HG03280 (cell line): Measurements from ENCODE around the gene SMARCA5.
"Not testable (repeated sequence)": the region's sequence is repeated elsewhere in the genome, so short reads cannot be mapped to it uniquely, and the experiment has no call there.

Experiments used
- ATAC-seq: cut with Tn5 transposase; IDR thresholded peaks from one replicate; pipeline ENCODE4 v1.9.1; 2021; ENCODE audit warnings: mild to moderate bottlenecking, moderate library complexity; ENCODE audit not compliant: unreplicated experiment

The SMARCA5 gene, protein sequence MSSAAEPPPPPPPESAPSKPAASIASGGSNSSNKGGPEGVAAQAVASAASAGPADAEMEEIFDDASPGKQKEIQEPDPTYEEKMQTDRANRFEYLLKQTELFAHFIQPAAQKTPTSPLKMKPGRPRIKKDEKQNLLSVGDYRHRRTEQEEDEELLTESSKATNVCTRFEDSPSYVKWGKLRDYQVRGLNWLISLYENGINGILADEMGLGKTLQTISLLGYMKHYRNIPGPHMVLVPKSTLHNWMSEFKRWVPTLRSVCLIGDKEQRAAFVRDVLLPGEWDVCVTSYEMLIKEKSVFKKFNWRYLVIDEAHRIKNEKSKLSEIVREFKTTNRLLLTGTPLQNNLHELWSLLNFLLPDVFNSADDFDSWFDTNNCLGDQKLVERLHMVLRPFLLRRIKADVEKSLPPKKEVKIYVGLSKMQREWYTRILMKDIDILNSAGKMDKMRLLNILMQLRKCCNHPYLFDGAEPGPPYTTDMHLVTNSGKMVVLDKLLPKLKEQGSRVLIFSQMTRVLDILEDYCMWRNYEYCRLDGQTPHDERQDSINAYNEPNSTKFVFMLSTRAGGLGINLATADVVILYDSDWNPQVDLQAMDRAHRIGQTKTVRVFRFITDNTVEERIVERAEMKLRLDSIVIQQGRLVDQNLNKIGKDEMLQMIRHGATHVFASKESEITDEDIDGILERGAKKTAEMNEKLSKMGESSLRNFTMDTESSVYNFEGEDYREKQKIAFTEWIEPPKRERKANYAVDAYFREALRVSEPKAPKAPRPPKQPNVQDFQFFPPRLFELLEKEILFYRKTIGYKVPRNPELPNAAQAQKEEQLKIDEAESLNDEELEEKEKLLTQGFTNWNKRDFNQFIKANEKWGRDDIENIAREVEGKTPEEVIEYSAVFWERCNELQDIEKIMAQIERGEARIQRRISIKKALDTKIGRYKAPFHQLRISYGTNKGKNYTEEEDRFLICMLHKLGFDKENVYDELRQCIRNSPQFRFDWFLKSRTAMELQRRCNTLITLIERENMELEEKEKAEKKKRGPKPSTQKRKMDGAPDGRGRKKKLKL

DNA sequence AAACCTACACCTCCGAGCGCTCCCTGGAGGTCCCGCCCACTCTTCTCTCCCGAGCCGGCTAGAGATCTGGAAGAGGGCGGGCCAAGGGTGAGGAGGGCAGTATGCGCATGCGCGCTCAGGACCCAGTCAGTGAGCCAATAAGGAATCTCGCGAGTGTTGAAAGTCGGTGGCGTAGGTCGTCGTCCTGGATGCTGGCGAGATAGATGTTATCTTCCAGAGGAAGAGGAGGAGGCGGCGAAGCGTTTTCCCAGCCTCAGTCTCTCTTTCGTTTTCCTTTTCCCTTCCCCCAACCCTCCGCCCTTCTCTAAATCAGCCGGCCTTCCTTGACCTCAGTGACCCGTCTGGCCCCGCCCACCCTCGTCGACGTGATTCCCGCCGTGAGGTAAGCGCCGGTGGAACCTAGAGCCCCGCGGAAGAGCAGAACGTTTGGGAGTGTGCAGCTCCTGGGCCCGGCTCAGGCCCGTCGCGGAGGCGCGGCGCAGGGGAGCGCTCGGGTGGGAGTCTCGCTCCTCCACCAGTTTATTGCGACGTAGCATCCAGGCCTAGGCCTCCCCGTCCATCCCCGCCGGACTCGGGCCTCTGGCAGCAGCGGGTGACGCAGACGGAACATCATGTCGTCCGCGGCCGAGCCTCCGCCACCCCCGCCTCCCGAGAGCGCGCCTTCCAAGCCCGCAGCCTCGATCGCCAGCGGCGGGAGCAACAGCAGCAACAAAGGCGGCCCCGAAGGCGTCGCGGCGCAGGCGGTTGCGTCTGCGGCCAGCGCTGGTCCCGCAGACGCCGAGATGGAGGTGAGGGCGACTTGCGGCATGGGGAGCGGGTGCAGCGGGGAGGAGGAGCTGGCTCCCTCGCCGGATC, at the start of gene SMARCA5:
Gene SMARCA5, plus strand, starts transcription at position 389 of the 855 bp plus-strand sequence. Its CDS starts 223 bp downstream, at position 612.
- ATAC-seq = peak; percentile 85

DNA sequence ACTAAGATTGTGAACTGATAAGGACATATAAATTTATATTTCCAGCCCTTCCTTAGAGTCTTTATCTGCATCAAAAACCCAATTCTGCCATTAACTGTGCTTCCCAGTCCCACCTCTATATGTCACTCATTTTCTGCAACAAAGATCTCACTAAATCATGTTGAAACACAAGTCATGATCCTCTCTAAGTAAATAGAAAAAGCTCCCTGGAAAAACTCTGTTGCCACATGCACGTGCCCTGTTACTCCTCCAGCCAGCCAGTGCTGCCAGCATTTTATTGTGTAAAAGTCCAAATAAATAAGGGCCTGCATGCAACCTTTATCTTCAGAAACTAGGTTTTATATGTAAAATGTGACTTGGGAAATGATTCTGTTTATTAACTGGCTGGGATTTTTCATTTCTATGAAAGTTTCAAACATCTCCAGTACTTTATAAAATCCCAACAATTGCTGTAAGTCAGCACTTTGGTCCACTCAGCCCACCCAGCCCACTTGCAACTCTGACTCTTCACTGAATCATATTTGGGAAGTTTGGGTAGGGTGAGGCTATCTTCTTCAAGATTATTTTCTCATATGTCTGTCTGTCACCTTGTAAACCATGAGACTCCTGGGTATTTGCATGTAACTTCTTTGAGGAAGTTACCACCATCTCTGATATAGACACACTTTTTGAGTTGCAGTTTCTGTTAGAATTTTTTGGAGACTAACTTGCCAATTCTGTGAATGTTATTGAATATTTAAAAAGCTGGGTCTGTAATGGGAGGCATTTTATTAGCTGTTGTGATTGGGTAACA, 40.0 kb upstream of the SMARCA5 start:
- ATAC-seq = peak; percentile 71

DNA sequence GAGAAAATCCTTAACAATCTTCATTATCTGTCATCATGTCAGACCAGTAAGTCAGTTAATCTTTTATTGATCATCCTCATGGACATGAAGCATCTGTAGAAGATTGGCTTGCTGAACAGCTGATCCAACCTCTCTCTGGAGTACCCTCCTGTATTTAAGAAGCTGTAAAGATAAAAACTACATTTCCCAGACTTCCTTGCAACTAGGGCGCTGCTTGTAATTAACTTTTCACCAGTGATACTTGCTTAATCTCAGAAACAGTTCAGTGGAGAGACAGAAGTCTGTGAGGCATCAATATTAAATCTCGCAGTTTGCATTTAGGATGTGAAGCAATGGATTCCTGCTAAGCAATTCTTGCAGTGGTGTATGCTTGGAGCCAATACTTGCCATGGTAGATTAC, 36.0 kb upstream of the SMARCA5 start:
- ATAC-seq = no peak

DNA sequence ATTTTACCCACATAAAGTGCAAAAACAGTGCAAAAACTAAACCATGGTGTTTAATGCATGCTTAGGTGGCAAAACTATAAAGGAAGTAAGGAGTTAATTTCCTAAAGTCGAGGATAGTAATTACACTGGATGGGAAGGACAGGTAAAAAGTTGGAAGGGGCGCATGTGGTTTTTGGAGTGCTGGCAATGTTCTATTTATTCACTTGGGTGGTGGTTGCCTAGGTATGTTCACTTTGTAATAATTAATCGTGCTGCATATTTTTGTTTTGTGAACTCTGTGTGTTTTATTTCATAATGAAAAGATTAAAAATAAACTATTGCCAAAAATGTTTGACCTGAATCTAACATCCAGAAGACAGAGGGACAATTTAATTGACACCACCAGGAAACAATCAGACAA, 32.1 kb upstream of the SMARCA5 start:
- no peak for ATAC-seq

DNA sequence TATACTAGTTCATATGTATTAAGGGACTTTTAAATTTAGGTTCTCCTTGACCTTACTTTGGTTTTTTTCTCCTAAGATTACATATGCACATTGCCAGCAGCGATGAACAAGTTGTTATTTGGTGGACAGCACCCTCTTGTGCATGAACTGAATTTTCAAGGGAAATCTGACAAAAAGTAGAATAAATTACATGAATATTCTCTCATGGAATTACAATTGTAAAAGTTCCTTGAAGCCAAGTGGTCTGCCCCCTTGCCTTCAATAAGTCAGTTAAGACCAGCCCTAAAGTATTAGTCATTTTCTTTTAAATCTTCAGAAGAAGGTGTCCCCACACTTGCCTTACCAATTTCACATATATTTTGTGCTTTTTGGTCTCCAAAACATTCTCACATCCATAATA, 30.7 kb upstream of the SMARCA5 start:
- peak; percentile 77 for ATAC-seq

DNA sequence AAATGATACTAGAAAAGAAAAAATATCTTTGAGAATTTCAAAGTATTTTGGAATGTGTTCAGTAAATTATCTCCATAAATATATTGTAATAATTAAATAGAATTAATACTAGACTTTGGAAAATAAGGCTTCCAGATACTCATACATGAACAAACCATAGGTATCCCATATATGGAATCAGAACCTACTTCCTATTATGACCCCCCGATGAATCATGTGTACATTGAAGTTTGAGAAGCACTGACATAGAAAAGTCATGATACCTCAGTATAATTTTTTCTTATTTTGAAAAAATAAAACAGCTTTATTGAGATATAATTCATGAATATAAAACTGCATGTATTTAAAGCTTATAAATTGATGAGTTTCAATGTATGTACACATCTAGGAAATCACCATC, 27.2 kb upstream of the SMARCA5 start:
- no peak for ATAC-seq

DNA sequence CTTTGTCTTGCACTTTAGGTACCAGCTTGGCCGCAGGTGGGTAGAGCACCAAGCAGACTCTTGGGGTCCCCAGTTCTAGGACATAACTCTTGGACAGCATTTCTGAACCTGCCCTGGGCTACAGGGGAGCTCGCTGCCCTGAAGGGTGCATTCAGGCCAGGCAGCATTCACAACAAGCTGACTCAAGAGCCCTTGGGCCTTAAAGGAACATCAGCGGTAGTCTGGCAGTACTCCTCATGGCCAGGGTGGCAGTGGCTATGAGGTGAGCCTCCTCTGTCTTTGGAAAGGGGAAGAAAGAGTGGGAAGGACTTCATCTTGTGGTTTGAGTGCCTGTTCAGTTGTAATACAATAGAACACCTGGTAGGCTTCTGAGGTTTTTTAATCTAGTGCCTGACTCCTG, 24.8 kb upstream of the SMARCA5 start:
- ATAC-seq = no peak

DNA sequence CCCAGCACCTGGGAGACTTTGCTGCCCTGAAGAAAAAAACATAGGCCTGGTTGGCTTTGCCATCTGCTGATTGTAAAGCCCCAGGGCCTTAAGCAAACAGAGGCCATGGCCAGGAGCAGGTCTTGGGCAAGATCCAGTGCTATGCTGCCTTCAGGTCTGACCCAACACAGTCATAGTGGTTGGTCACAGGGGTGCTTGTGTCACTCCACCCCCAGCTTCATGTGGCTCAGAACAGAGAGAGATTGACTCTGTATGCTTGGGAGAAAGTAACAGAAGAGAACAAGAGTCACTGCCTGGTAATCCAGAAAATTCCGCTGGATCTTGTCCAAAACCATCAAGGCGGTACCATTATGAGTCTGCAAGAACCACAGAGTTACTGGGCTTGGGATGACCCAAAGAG, 24.4 kb upstream of the SMARCA5 start:
- ATAC-seq = no peak

DNA sequence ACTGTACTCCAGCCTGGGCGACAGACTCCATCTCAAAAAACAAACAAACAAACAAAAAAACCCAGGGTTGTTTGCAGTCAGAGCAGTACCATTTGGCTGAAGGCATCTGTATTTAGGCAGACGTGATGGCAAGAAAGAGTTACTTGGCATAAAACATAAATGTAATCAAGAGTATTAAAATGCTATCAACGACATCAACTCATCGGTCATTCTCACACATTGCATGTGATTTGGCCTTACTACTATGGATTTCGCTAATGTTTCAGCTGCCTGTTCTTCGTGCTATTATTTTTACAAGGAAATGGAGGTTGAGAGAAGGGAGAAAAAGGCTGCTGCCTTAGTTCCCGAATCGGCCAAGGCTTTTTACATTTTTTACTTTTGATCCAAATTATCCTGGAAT, 15.5 kb upstream of the SMARCA5 start:
- no peak for ATAC-seq

DNA sequence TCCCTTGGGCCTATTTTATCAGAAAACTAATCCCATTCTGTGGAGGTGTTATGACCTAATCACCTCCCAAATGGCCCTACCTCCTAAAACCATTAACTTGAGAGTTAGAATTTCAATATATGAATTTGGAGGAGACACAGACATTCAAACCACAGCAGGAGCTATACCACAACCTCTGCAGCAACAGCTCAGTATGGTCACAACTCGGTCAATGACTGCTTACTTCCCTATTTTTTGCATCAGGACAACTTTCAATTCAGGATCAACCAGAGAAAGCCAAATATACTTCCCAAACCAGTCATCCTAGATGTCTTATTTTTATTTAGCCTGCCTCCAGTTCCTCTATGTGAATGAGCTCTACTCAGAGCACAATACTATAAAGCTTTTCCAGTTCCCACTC, 11.3 kb upstream of the SMARCA5 start:
- no peak for ATAC-seq

DNA sequence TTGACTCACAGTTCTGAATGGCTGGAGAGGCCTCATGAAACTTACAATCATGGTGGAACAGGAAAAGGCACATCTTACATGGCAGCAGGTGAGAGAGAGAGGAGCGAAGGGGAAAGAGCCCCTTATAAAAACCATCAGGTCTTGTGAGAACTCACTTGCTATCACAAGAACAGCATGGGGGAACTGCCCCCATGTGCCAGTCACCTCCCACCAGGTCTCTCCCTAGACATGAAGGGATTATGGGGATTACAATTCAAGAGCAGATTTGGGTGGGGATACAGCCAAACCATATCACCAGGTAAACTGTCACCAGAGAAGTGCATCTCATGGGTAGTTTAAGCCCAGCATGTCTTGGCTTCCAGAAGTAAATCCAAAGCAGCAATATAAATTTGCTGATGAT, 7.5 kb upstream of the SMARCA5 start:
- no peak for ATAC-seq

DNA sequence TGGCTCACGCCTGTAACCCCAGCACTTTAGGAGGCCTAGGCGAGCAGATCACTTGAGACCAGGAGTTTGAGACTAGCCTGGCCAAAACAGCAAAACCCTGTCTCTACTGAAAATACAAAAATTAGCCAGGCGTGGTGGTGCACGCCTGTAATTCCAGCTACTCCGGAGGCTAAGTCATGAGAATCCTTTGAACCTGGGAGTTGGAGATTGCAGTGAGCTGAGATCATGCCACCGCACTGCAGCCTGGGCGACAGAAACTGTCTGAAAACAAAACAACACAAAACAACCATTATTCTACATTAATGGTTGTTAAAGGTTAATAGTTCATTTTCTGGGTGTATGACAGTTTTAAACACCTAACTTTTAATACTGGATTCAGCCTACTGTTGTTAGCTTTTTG, 1.6 kb upstream of the SMARCA5 start:
- ATAC-seq = no peak

DNA sequence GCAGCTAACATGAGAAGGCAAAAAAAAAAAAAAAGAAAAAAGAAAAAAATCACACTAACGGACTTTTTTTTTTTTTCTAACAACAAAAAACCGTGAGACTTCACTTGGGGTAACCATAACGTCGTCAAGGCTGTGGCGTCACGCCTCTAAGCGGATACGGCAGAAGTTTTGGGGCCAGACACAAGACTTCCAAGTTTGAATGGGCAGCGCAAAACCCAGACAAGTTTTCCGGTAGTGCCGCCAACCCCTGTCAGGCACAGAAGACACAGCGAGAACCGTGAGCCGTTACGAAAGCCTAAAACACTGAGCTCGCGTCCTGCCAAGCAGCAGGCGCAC, 556 bp upstream of the SMARCA5 start:
- ATAC-seq = peak; percentile 43

DNA sequence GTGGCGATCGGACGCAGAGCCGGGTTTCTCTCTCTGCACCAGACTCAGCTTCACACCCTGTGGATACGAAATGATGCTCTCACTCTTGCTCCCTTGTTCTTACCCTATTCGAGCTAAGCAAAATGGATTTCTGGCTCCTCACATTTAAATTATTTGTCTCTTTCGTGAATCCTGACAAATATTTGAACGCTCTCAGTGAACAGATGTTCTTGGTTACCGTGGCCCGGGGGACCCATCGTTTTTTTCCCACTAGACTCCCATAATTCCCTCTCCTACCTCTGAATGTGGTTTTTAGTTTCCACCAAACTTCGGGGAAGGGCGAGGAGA, 630 bp downstream of the SMARCA5 start:
- no peak for ATAC-seq

DNA sequence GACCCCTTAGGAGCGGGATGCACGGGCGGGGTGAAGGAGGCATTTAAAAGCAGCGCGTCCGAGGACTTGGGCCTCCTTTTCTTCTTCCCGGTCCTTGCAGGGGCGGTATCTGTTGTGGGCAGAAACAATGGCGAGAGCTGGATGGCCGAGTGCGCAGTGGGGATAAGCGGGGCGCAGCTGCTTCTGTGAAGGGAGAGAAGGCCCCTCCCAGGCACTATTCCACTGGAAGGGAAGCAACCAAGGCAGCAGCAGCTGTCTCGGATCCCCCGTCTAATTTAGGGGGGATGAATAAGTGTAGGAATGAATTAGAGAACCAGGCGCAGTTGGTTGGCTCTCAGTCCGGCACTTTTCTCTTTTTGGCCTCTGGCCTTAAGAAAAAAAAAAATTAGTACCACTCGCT, 995 bp downstream of the SMARCA5 start:
- ATAC-seq = no peak

DNA sequence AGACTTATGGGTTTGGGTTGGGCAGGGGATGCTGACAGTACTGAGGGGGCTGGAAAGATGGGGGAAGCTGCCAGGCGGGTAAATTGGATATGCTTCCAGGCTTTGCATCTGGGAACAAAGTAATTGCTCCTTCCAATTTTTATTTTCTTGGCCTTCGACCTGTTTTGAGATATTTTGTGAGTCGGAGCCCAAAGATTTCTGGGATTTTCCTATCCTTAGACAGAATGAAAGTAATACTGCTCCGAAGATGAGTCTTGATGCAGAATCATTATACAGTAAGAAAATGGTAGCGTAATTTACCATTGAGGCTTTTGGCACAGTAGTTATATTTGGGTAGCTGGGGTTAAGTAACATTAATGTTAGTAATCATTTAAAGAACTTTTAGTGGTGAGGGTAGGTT, 1.4 kb downstream of the SMARCA5 start:
- no peak for ATAC-seq

DNA sequence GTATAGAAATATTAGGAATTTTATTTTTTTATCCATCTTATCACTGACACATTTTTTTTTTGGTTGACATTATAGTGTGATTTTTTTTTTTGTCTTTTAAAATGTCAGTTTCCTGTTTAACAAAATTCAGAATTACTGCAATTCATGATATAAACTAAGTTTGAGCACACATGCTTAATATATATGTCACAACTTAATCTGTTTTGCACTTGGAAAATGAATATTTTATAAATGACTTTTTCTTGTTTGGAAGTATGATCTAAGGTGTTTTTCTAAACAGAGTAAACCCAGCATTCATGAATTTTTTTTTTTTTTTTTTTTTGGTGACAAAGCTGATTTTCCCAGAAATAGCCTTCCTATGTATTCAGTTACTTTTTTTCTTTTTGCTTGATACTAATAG, 2.4 kb downstream of the SMARCA5 start:
- no peak for ATAC-seq

DNA sequence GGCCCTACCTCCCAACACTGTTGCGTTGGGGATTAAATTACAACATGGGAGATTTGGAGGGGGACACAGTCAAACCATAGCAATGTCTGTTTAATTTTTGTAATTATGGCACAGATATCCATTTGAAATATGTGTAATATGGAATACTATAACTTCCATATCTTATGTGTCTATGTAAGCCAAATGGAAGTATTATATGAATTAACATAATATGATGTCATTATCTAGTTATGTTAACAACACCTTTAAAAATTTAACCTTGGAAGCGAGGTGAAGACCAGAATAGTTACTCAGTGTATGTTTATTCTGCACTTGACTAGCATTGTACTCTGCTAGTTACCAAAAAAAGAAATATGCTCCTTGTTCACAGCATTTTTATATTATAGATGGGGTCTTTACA, 4.3 kb downstream of the SMARCA5 start:
- no peak for ATAC-seq

DNA sequence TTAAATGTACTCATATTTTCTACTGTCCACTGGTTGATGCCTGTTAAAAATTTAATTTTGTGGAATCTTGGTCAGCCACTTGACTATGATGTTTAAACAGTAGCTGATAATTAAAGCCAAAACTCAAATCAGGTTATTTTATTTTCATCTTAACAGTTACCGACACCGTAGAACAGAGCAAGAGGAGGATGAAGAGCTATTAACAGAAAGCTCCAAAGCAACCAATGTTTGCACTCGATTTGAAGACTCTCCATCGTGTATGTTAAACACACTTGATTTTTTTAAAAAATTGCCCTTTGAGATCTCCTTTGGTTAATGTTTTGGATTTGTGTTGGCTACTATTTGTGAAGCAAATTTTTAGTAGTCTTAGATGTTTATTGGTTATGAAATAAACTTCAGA, 10.7 kb downstream of the SMARCA5 start:
- no peak for ATAC-seq

DNA sequence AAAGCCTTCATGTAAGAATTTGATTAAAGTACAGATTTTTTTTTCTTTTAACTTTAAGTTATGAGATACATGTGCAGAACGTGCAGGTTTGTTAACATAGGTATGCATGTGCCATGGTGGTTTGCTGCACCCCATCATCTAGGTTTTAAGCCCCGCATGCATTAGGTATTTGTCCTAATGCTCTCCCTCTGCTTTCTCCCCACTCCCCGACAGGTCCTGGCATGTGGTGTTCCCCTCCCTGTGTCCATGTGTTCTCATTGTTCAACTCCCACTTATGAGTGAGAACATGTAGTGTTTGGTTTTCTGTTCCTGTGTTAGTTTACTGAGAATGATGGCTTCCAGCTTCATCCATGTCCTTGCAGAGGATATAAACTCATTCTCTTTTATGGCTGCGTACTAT, 14.5 kb downstream of the SMARCA5 start:
- not testable (repeated sequence) for ATAC-seq
